Body of pancreas (tissue), 4 donors: ENCODE data around the gene POLE3. TPM values are rescaled to one million over a fixed set of nuclear protein-coding genes. Genes with fewer than 3 reads are reported as not detected.
"Not testable (repeated sequence)": the region's sequence is repeated elsewhere in the genome, so short reads cannot be mapped to it uniquely, and the experiment has no call there.

Source experiments
- ATAC-seq: fragments of 150-250 bp; one replicate; pipeline ENCODE4 v1.9.1; 2016
- DNase-seq, 4 donors: peaks; one replicate each; pipeline ENCODE4 v3.0.0-alpha.2; 2019
- H3K27ac ChIP-seq, 4 donors: fragments of 200-600 bp; sonication (generic); 1 replicate in 3 of 4; 2 replicates in 1 of 4; pipeline versions ENCODE4 v1.5.1 to v1.6.1; 2016 to 2019; ENCODE audit warnings: mild to moderate bottlenecking in 1 of 4, mixed read lengths in 1 of 4, moderate library complexity in 1 of 4
- H3K27me3 ChIP-seq, 2 donors: fragments of 200-600 bp; sonication (generic); one replicate each; pipeline ENCODE4 v1.6.0; 2016; ENCODE audit warnings: mild to moderate bottlenecking in 1 of 2
- H3K36me3 ChIP-seq, 2 donors: fragments of 200-600 bp; sonication (generic); replicated peaks in 1 of 2; 2 replicates each; pipeline ENCODE4 v1.5.1; 2016; ENCODE audit warnings: low read depth in 2 of 2; ENCODE audit not compliant: insufficient read depth in 1 of 2
- H3K4me1 ChIP-seq: fragments of 200-600 bp; sonication (generic); one replicate; pipeline ENCODE4 v1.6.0; 2016
- H3K4me3 ChIP-seq, 2 donors: fragments of 200-600 bp; sonication (generic); 1 replicate in 1 of 2; 2 replicates in 1 of 2; pipeline ENCODE4 v1.5.1; 2016 to 2019
- H3K9me3 ChIP-seq, 3 donors: fragments of 200-600 bp; sonication (generic); 1 replicate in 2 of 3; 2 replicates in 1 of 3; pipeline ENCODE4 v1.5.1; 2016
- POLR2A ChIP-seq, 3 donors: fragments of 450-650 bp; IDR thresholded peaks; one replicate each; pipeline ENCODE4 v1.6.1; 2016; ENCODE audit warnings: antibody characterized with exemption in 3 of 3, mild to moderate bottlenecking in 2 of 3
- WGBS, 2 donors: methylation state at CpG; one replicate each; pipeline ENCODE4 v1.1.5; 2017; 5-methylcytosine and 5-hydroxymethylcytosine counted together
- intact Hi-C: fragments of 100-400 bp; cut with DNase I; formaldehyde crosslinking; loops from one replicate; pipeline ENCODE4 v1.15.1; 2023
- total RNA-seq, 2 donors: library from RNA; depleted of rRNA; stranded (reverse); fragments of >200 nt; gene quantifications; one replicate each; pipeline ENCODE4 v1.1.0, GENCODE V29; 2016
- TF ChIP-seq, protein P1 (sequence below), 7 experiments: fragments of 450-650 bp in 4 of 7; fragments of 200-600 bp in 3 of 7; sonication (generic) in 3 of 7; IDR thresholded peaks; one replicate each; pipeline ENCODE4 v1.5.1; 2016 to 2019; ENCODE audit warnings: antibody characterized with exemption in 7 of 7

Gene POLE3
- total RNA-seq, 2 donors from 2014 or later: 13.8 to 17.6 TPM

DNA sequence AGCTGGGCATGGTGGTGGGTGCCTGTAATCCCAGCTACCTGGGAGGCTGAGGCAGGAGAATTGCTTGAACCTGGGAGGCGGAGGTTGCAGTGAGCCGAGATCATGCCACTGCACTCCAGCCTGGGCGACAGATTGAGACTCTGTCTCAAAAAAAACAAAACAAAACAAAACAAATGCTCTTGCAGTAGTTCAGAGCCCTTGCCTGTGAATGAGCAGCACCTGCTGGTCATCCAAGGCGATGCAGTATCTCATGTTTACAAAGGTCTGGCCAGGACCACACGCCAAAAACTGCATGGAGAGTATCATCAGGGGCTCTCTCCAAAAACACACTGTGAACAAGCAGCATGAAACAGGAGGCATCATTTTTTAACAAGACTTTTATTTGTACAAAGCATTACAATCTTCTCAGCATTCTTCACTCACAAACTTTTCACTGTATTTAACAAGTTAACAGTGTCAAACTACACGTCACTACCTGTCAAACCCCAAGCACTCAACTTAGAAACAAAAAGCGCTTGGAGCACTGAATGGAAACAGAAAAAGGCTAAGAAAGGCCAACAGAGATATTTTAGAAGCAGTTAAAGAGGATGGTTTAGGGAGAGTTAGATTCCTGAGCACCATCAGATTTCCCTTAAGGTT lies 3.5 kb downstream of the POLE3 start:
- intact Hi-C loops: loop anchor here (5.0 kb wide), 2 partner anchors 35 to 95 kb away; no protein-coding TSS in a partner anchor
- DNase-seq: peak; percentile 76 to 85 (median 81)
- peak; percentile 30 for ATAC-seq
- H3K27me3 ChIP-seq, H3K4me3 ChIP-seq, H3K9me3 ChIP-seq, H3K36me3 ChIP-seq: not testable (repeated sequence)
- Histone ChIP-seq H3K27ac (peak overlapping the region in 2 of 4 donors; percentile 57 to 62), H3K4me1 (peaks cover 23% of the 10 kb centered on the region)
- TF ChIP-seq, protein P1, sequence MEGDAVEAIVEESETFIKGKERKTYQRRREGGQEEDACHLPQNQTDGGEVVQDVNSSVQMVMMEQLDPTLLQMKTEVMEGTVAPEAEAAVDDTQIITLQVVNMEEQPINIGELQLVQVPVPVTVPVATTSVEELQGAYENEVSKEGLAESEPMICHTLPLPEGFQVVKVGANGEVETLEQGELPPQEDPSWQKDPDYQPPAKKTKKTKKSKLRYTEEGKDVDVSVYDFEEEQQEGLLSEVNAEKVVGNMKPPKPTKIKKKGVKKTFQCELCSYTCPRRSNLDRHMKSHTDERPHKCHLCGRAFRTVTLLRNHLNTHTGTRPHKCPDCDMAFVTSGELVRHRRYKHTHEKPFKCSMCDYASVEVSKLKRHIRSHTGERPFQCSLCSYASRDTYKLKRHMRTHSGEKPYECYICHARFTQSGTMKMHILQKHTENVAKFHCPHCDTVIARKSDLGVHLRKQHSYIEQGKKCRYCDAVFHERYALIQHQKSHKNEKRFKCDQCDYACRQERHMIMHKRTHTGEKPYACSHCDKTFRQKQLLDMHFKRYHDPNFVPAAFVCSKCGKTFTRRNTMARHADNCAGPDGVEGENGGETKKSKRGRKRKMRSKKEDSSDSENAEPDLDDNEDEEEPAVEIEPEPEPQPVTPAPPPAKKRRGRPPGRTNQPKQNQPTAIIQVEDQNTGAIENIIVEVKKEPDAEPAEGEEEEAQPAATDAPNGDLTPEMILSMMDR (IDR thresholded peaks at IDR 0.05): peak; percentile 69 to 97 (median 92)
- WGBS, 2 donors: 19 to 20% methylated on average over 7 of the region's 7 CpGs

DNA sequence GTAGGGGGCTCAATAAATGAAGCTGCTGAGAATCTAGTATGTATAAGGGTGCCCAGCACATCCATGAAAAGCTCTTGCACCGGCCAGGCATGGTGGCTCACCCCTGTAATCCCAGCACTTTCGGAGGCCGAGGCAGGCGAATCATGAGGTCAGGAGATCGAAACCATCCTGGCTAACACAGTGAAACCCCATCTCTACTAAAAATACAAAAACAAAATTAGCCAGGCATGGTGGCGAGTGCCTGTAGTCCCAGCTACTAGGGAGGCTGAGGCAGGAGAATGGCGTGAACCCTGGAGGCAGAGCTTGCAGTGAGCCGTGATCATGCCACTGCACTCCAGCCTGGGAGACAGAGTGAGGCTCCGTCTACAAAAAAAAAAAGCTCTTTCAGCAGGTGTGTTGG lies 4.1 kb downstream of the POLE3 start:
- intact Hi-C loops: loop anchor here (5.0 kb wide), 2 partner anchors 34 to 94 kb away; no protein-coding TSS in a partner anchor
- not testable (repeated sequence) for H3K9me3 ChIP-seq, DNase-seq, H3K36me3 ChIP-seq, H3K27me3 ChIP-seq, H3K4me3 ChIP-seq, ATAC-seq
- 82% methylated on average over 9 of the region's 9 CpGs for WGBS, 2 donors
- Histone ChIP-seq H3K4me1 (peaks cover 23% of the 10 kb centered on the region), H3K27ac (peak overlapping the region in 2 of 4 donors; percentile 57 to 62)

GRCh38 chr9:113403646-113404045 lies 6.8 kb downstream of the POLE3 start:
- intact Hi-C loops: no loop called here
- peaks cover 31% of the 10 kb centered on the region for H3K4me1 ChIP-seq
- 45 to 49% methylated on average over 2 of the region's 2 CpGs for WGBS, 2 donors

GRCh38 chr9:113401027-113401792 lies 9.3 kb downstream of the POLE3 start, which contains the start of gene ALAD:
ALAD (minus strand) TSS chr9:113401284; CDS start chr9:113393559, 7,725 bp downstream.
- Histone ChIP-seq H3K27me3 (no peaks in the 10 kb centered on the region), H3K9me3 (no peaks in the 10 kb centered on the region), H3K27ac (peak within 1 kb of the TSS; percentile 72 to 85 (median 78)), H3K4me1 (peaks cover 50% of the 10 kb centered on the region), H3K36me3 (no peaks in the 10 kb centered on the region), H3K4me3 (peak within 1 kb of the TSS; percentile 53 to 67)
- ATAC-seq: peak; percentile 98
- intact Hi-C loops: no loop called here
- peak; percentile 21 to 84 (median 82) for TF ChIP-seq POLR2A (IDR thresholded peaks at IDR 0.05)
- TF ChIP-seq, protein P1 (IDR thresholded peaks at IDR 0.05): peak; percentile 90 to 99 (median 97)
- 1 to 12% methylated on average over 8 to 49 of the region's 50 CpGs for WGBS, 2 donors
- DNase-seq: peak; percentile 99 to 100 (median 99)

More at GRCh38 chr9:113403646-113404045, 6.8 kb downstream of the POLE3 start:
- Histone ChIP-seq H3K27ac (no peak overlapping the region), H3K36me3 (no peaks in the 10 kb centered on the region), H3K27me3 (no peaks in the 10 kb centered on the region), H3K4me3 (no peak overlapping the region), H3K9me3 (no peaks in the 10 kb centered on the region)
- TF ChIP-seq, protein P1 (IDR thresholded peaks at IDR 0.05): no peak
- no peak for TF ChIP-seq POLR2A (IDR thresholded peaks at IDR 0.05)
- ATAC-seq: no peak
- no peak for DNase-seq

GRCh38 chr9:113399646-113400200 lies 10.8 kb downstream of the POLE3 start:
- intact Hi-C loops: no loop called here
- Histone ChIP-seq H3K4me1 (peaks cover 62% of the 10 kb centered on the region), H3K27me3 (no peaks in the 10 kb centered on the region), H3K9me3 (no peaks in the 10 kb centered on the region), H3K27ac (peak overlapping the region; percentile 33 to 85 (median 76)), H3K4me3 (no peak overlapping the region), H3K36me3 (no peaks in the 10 kb centered on the region)
- no peak for TF ChIP-seq POLR2A (IDR thresholded peaks at IDR 0.05)
- TF ChIP-seq, protein P1 (IDR thresholded peaks at IDR 0.05): no peak
- 21 to 32% methylated on average over 3 of the region's 3 CpGs for WGBS, 2 donors
- peak in 1 of 4 donors; percentile 49 for DNase-seq
- no peak for ATAC-seq
